MCF 10A (cell line): Measurements from ENCODE around the gene RPS6KA2. TPM values are rescaled to one million over a fixed set of nuclear protein-coding genes. Genes with fewer than 3 reads are reported as not detected.

Experiments used
- BruUV-seq: library from RNA; stranded (reverse); fragments of 400-500 nt; replicated peaks from 2 replicates; lab custom pipeline; 2021; lab: Mats Ljungman, UMichigan
- CTCF ChIA-PET: fragments of 300-600 bp; sonication (Branson Sonifier 250); formaldehyde crosslinking; extraction: SDS; loops from one replicate; lab custom pipeline; 2021; ENCODE audit warnings: antibody characterized with exemption, inconsistent platforms; lab: Yijun Ruan, JAX
- POLR2A ChIA-PET: fragments of 300-600, 350-650 bp; sonication (Branson Sonifier 250); formaldehyde crosslinking; extraction: SDS; loops from one replicate; lab custom pipeline; 2020; ENCODE audit warnings: antibody characterized with exemption, inconsistent platforms; lab: Yijun Ruan, JAX
- DNase-seq: peaks from one replicate; pipeline ENCODE4 v3.0.0-alpha.2; 2018; ENCODE audit not compliant: unreplicated experiment
- H3K27ac Mint-ChIP-seq: one replicate; pipeline ENCODE4 v1.8.0; 2022; ENCODE audit warnings: mild to moderate bottlenecking, low read depth, mixed read lengths; ENCODE audit not compliant: unreplicated experiment
- H3K27me3 Mint-ChIP-seq: one replicate; pipeline ENCODE4 v1.8.0; 2022; ENCODE audit warnings: mixed read lengths; ENCODE audit not compliant: insufficient read depth, unreplicated experiment
- H3K36me3 Mint-ChIP-seq: one replicate; pipeline ENCODE4 v1.8.0; 2022; ENCODE audit warnings: mild to moderate bottlenecking, moderate library complexity, mixed read lengths; ENCODE audit not compliant: insufficient read depth, unreplicated experiment
- H3K4me1 Mint-ChIP-seq: one replicate; pipeline ENCODE4 v1.8.0; 2022; ENCODE audit warnings: mixed read lengths; ENCODE audit not compliant: insufficient read depth, unreplicated experiment
- H3K4me3 Mint-ChIP-seq: one replicate; pipeline ENCODE4 v1.8.0; 2022; ENCODE audit warnings: mild to moderate bottlenecking, moderate library complexity, mixed read lengths; ENCODE audit not compliant: unreplicated experiment
- H3K9me3 Mint-ChIP-seq: one replicate; pipeline ENCODE4 v1.8.0; 2022; ENCODE audit warnings: mixed read lengths; ENCODE audit not compliant: unreplicated experiment
- CTCF ChIP-seq: fragments of 200-600 bp; IDR thresholded peaks from one replicate; pipeline ENCODE4 v1.8.0; 2022; ENCODE audit warnings: antibody characterized with exemption, mild to moderate bottlenecking; ENCODE audit not compliant: unreplicated experiment
- intact Hi-C: fragments of 100-400 bp; cut with micrococcal nuclease; formaldehyde crosslinking; loops from 2 replicates; pipeline ENCODE4 v1.14.1; 2022
- total RNA-seq: library from RNA; stranded (reverse); gene quantifications from 2 replicates; pipeline ENCODE4 v1.2.3, GENCODE V29; 2022

The RPS6KA2 gene
- total RNA-seq, 1 experiment from 2014 or later = 126 TPM

GRCh38 chr6:166647896-166648295 is 20.8 kb upstream of the RPS6KA2 start:
- no peaks in the 10 kb centered on the region for H3K4me1 Mint-ChIP-seq
- CTCF ChIA-PET = no interaction called here
- H3K36me3 Mint-ChIP-seq = no peaks in the 10 kb centered on the region
- intact Hi-C loops = no loop called here
- no peak for DNase-seq
- POLR2A ChIA-PET = no interaction called here
- no TSS peak for BruUV-seq
- no peak overlapping the region for H3K27ac Mint-ChIP-seq
- no peak overlapping the region for H3K4me3 Mint-ChIP-seq
- H3K9me3 Mint-ChIP-seq = no peaks in the 10 kb centered on the region
- H3K27me3 Mint-ChIP-seq = no peaks in the 10 kb centered on the region
- TF ChIP-seq CTCF = no peak

GRCh38 chr6:166646716-166647115 is 19.7 kb upstream of the RPS6KA2 start:
- no peaks in the 10 kb centered on the region for H3K9me3 Mint-ChIP-seq
- no peak for TF ChIP-seq CTCF
- H3K4me1 Mint-ChIP-seq = no peaks in the 10 kb centered on the region
- H3K4me3 Mint-ChIP-seq = no peak overlapping the region
- no peaks in the 10 kb centered on the region for H3K36me3 Mint-ChIP-seq
- DNase-seq = no peak
- H3K27me3 Mint-ChIP-seq = peaks cover 9% of the 10 kb centered on the region
- intact Hi-C loops = no loop called here
- POLR2A ChIA-PET = no interaction called here
- BruUV-seq = no TSS peak
- CTCF ChIA-PET = no interaction called here
- H3K27ac Mint-ChIP-seq = no peak overlapping the region

GRCh38 chr6:166645896-166646295 is 18.8 kb upstream of the RPS6KA2 start:
- intact Hi-C loops = no loop called here
- no peak overlapping the region for H3K4me3 Mint-ChIP-seq
- H3K4me1 Mint-ChIP-seq = no peaks in the 10 kb centered on the region
- no peaks in the 10 kb centered on the region for H3K9me3 Mint-ChIP-seq
- ChIA-PET CTCF (interaction anchor here (0.6 kb wide), 1 partner anchor 10 kb away, joined by 3 read pairs; no protein-coding TSS in a partner anchor), POLR2A (no interaction called here)
- TF ChIP-seq CTCF = no peak
- no peak overlapping the region for H3K27ac Mint-ChIP-seq
- H3K36me3 Mint-ChIP-seq = no peaks in the 10 kb centered on the region
- H3K27me3 Mint-ChIP-seq = peaks cover 15% of the 10 kb centered on the region
- DNase-seq = no peak
- no TSS peak for BruUV-seq

GRCh38 chr6:166644681-166645080 is 17.6 kb upstream of the RPS6KA2 start:
- CTCF ChIA-PET = no interaction called here
- Mint-ChIP-seq H3K4me1 (peaks cover 3% of the 10 kb centered on the region), H3K4me3 (no peak overlapping the region), H3K27ac (no peak overlapping the region), H3K9me3 (no peaks in the 10 kb centered on the region), H3K36me3 (no peaks in the 10 kb centered on the region), H3K27me3 (peaks cover 15% of the 10 kb centered on the region)
- intact Hi-C loops = no loop called here
- BruUV-seq = no TSS peak
- POLR2A ChIA-PET = no interaction called here
- TF ChIP-seq CTCF = no peak
- no peak for DNase-seq
